Brain microvascular endothelial cell (primary cell): ENCODE results near the gene RBM25.

Source experiments
- DNase-seq: peaks from one replicate; pipeline ENCODE4 v3.0.0-alpha.2; 2020
- H3K27ac ChIP-seq: fragments of 250-450 bp; sonication (Bioruptor Pico); 2 replicates; pipeline ENCODE4 v1.5.1; 2020; ENCODE audit warnings: mild to moderate bottlenecking, moderate library complexity
- H3K27me3 ChIP-seq: fragments of 250-450 bp; sonication (Bioruptor Pico); replicated peaks from 2 replicates; pipeline ENCODE4 v1.5.1; 2020; ENCODE audit warnings: mild to moderate bottlenecking
- H3K36me3 ChIP-seq: fragments of 250-450 bp; sonication (Bioruptor Pico); replicated peaks from 2 replicates; pipeline ENCODE4 v1.5.1; 2020; ENCODE audit warnings: mild to moderate bottlenecking
- H3K4me3 ChIP-seq: 2 replicates; pipeline ENCODE4 v1.5.1; 2011; ENCODE audit warnings: low read depth, mild to moderate bottlenecking, control low read depth, low read length, moderate library complexity
- CTCF ChIP-seq: IDR thresholded peaks from 2 replicates; pipeline ENCODE4 v1.5.1; 2011; ENCODE audit warnings: low read depth, mild to moderate bottlenecking, moderate library complexity, low read length, control low read depth, inconsistent platforms; ENCODE audit errors: missing control alignments
- in situ Hi-C: cut with HindIII; loops from 2 replicates; pipeline ENCODE4 v1.10.0; 2017; ENCODE audit warnings: low sequenced_read_pairs, low pct_ligation_motif_present

The RBM25 gene

GRCh38 chr14:73097421-73097820, 39.1 kb downstream of the RBM25 start:
- TF ChIP-seq CTCF: no peak
- in situ Hi-C loops: no loop called here
- H3K27me3 ChIP-seq: no peaks in the 10 kb centered on the region
- no peak overlapping the region for H3K4me3 ChIP-seq
- peaks cover 47% of the 10 kb centered on the region for H3K36me3 ChIP-seq
- no peak overlapping the region for H3K27ac ChIP-seq
- no peak for DNase-seq

- no peak for TF ChIP-seq CTCF
- Histone ChIP-seq H3K27me3 (no peaks in the 10 kb centered on the region), H3K4me3 (no peak overlapping the region), H3K36me3 (peaks cover 57% of the 10 kb centered on the region), H3K27ac (no peak overlapping the region)
- DNase-seq: no peak
- in situ Hi-C loops: no loop called here
Observed at GRCh38 chr14:73100334-73100733, 42.0 kb downstream of the RBM25 start.

GRCh38 chr14:73102806-73103497, 44.6 kb downstream of the RBM25 start:
- Histone ChIP-seq H3K27ac (no peak overlapping the region), H3K4me3 (no peak overlapping the region), H3K36me3 (peaks cover 60% of the 10 kb centered on the region), H3K27me3 (no peaks in the 10 kb centered on the region)
- TF ChIP-seq CTCF: no peak
- in situ Hi-C loops: no loop called here
- no peak for DNase-seq

GRCh38 chr14:73105050-73105449, 46.7 kb downstream of the RBM25 start:
- peaks cover 65% of the 10 kb centered on the region for H3K36me3 ChIP-seq
- no peak for TF ChIP-seq CTCF
- no peak overlapping the region for H3K27ac ChIP-seq
- DNase-seq: no peak
- H3K4me3 ChIP-seq: no peak overlapping the region
- no peaks in the 10 kb centered on the region for H3K27me3 ChIP-seq
- in situ Hi-C loops: no loop called here

- H3K4me3 ChIP-seq: no peak overlapping the region
- H3K27me3 ChIP-seq: no peaks in the 10 kb centered on the region
- no peak overlapping the region for H3K27ac ChIP-seq
- no peak for TF ChIP-seq CTCF
- H3K36me3 ChIP-seq: peaks cover 65% of the 10 kb centered on the region
- in situ Hi-C loops: no loop called here
- DNase-seq: no peak
Observed at GRCh38 chr14:73105727-73106126, 47.4 kb downstream of the RBM25 start.

GRCh38 chr14:73116079-73116665, 57.8 kb downstream of the RBM25 start:
- Histone ChIP-seq H3K27ac (no peak overlapping the region), H3K36me3 (peaks cover 65% of the 10 kb centered on the region)
- TF ChIP-seq CTCF: no peak

More at GRCh38 chr14:73116079-73116665, 57.8 kb downstream of the RBM25 start:
- DNase-seq: no peak
- in situ Hi-C loops: no loop called here
- Histone ChIP-seq H3K4me3 (no peak overlapping the region), H3K27me3 (no peaks in the 10 kb centered on the region)
